Activated naive CD8-positive, alpha-beta T cell treated with anti-CD3 and anti-CD28 coated beads, Interleukin-2, amount 10 ng/mL, durations not matched to agents 7 days and 5 days (primary cell): ENCODE measurements around the gene OSTN. TPM values are rescaled to one million over a fixed set of nuclear protein-coding genes. Genes with fewer than 3 reads are reported as not detected.
"Not testable (repeated sequence)": the region's sequence is repeated elsewhere in the genome, so short reads cannot be mapped to it uniquely, and the experiment has no call there.

ENCODE experiments used
- ATAC-seq: fragments of 150-1000 bp; cut with Tn5 transposase; one replicate; pipeline ENCODE4 v1.10.0; 2021; ENCODE audit warnings: low read depth, moderate library complexity
- POLR2A ChIA-PET: fragments of 350-600 bp; sonication (Branson Sonifier 250); formaldehyde crosslinking; loops from one replicate; lab custom pipeline; 2021; ENCODE audit warnings: antibody characterized with exemption; lab: Charles Lee
- DNase-seq: peaks from one replicate; pipeline ENCODE4 v3.0.0; 2021
- H3K27ac Mint-ChIP-seq: one replicate; pipeline ENCODE4 v1.8.0; 2022; ENCODE audit warnings: mild to moderate bottlenecking, mixed read lengths
- H3K27me3 Mint-ChIP-seq: one replicate; pipeline ENCODE4 v1.8.0; 2022; ENCODE audit warnings: mild to moderate bottlenecking, moderate library complexity, mixed read lengths
- H3K36me3 Mint-ChIP-seq: one replicate; pipeline ENCODE4 v1.8.0; 2021; ENCODE audit warnings: mild to moderate bottlenecking, mixed read lengths
- H3K4me1 Mint-ChIP-seq: one replicate; pipeline ENCODE4 v1.8.0; 2021; ENCODE audit warnings: mixed read lengths
- H3K4me3 Mint-ChIP-seq: one replicate; pipeline ENCODE4 v1.8.0; 2022; ENCODE audit warnings: mild to moderate bottlenecking, moderate library complexity, mixed read lengths
- H3K9me3 Mint-ChIP-seq: one replicate; pipeline ENCODE4 v1.8.0; 2021; ENCODE audit warnings: mixed read lengths
- total RNA-seq, 2 experiments: library from RNA; stranded (reverse); gene quantifications; one replicate each; pipeline ENCODE4 v1.2.3, GENCODE V29; 2021

OSTN gene
- total RNA-seq = not detected

- Mint-ChIP-seq H3K9me3 (no peaks in the 10 kb centered on the region), H3K27ac (no peak within 1 kb of the TSS), H3K4me1 (no peaks in the 10 kb centered on the region), H3K36me3 (no peaks in the 10 kb centered on the region), H3K4me3 (no peak within 1 kb of the TSS), H3K27me3 (no peaks in the 10 kb centered on the region)
- POLR2A ChIA-PET = no interaction called here
- ATAC-seq (no peak), DNase-seq (no peak)
These were observed at the start of gene OSTN for GRCh38 chr3:191198932-191199331. TSS of gene OSTN (plus strand) at chr3:191199241. CDS start at chr3:191212533, 13,292 bp downstream.

GRCh38 chr3:191151653-191152052 lies 47.4 kb upstream of the OSTN start:
- ATAC-seq (no peak), DNase-seq (no peak)
- H3K27me3 Mint-ChIP-seq = no peaks in the 10 kb centered on the region
- no peak overlapping the region for H3K4me3 Mint-ChIP-seq
- H3K27ac Mint-ChIP-seq = no peak overlapping the region
- POLR2A ChIA-PET = no interaction called here
- H3K36me3 Mint-ChIP-seq = no peaks in the 10 kb centered on the region
- no peaks in the 10 kb centered on the region for H3K4me1 Mint-ChIP-seq
- H3K9me3 Mint-ChIP-seq = peaks cover 3% of the 10 kb centered on the region

- POLR2A ChIA-PET = no interaction called here
- no peak overlapping the region for H3K27ac Mint-ChIP-seq
- H3K4me3 Mint-ChIP-seq = no peak overlapping the region
- no peaks in the 10 kb centered on the region for H3K36me3 Mint-ChIP-seq
- H3K9me3 Mint-ChIP-seq = peaks cover 3% of the 10 kb centered on the region
- no peaks in the 10 kb centered on the region for H3K4me1 Mint-ChIP-seq
- no peak for ATAC-seq
- no peak for DNase-seq
- no peaks in the 10 kb centered on the region for H3K27me3 Mint-ChIP-seq
These were observed 44.2 kb upstream of the OSTN start for GRCh38 chr3:191154827-191155226.

- no peaks in the 10 kb centered on the region for H3K36me3 Mint-ChIP-seq
- peaks cover 5% of the 10 kb centered on the region for H3K9me3 Mint-ChIP-seq
- H3K4me1 Mint-ChIP-seq = no peaks in the 10 kb centered on the region
- ATAC-seq (no peak), DNase-seq (no peak)
- no peaks in the 10 kb centered on the region for H3K27me3 Mint-ChIP-seq
- no peak overlapping the region for H3K27ac Mint-ChIP-seq
- POLR2A ChIA-PET = no interaction called here
- H3K4me3 Mint-ChIP-seq = no peak overlapping the region
These were observed 40.8 kb upstream of the OSTN start for GRCh38 chr3:191158247-191158646.

- H3K9me3 Mint-ChIP-seq = peaks cover 5% of the 10 kb centered on the region
- no peak overlapping the region for H3K4me3 Mint-ChIP-seq
- H3K27ac Mint-ChIP-seq = no peak overlapping the region
- POLR2A ChIA-PET = no interaction called here
- ATAC-seq (no peak), DNase-seq (no peak)
- no peaks in the 10 kb centered on the region for H3K27me3 Mint-ChIP-seq
- no peaks in the 10 kb centered on the region for H3K4me1 Mint-ChIP-seq
- no peaks in the 10 kb centered on the region for H3K36me3 Mint-ChIP-seq
These were observed 40.2 kb upstream of the OSTN start for GRCh38 chr3:191158815-191159214.

- DNase-seq (no peak), ATAC-seq (no peak)
- POLR2A ChIA-PET = no interaction called here
- Mint-ChIP-seq H3K27ac (no peak overlapping the region), H3K9me3 (peaks cover 7% of the 10 kb centered on the region), H3K36me3 (no peaks in the 10 kb centered on the region), H3K4me3 (no peak overlapping the region), H3K4me1 (no peaks in the 10 kb centered on the region), H3K27me3 (no peaks in the 10 kb centered on the region)
These were observed 33.2 kb upstream of the OSTN start for GRCh38 chr3:191165802-191166201.

- H3K4me3 Mint-ChIP-seq = no peak overlapping the region
- POLR2A ChIA-PET = no interaction called here
- no peaks in the 10 kb centered on the region for H3K27me3 Mint-ChIP-seq
- H3K27ac Mint-ChIP-seq = no peak overlapping the region
- no peak for DNase-seq
- no peak for ATAC-seq
- H3K9me3 Mint-ChIP-seq = peaks cover 7% of the 10 kb centered on the region
- H3K36me3 Mint-ChIP-seq = no peaks in the 10 kb centered on the region
- no peaks in the 10 kb centered on the region for H3K4me1 Mint-ChIP-seq
These were observed 32.7 kb upstream of the OSTN start for GRCh38 chr3:191166368-191166767.

GRCh38 chr3:191169566-191169965 lies 29.5 kb upstream of the OSTN start:
- Mint-ChIP-seq H3K36me3 (no peaks in the 10 kb centered on the region), H3K4me1 (no peaks in the 10 kb centered on the region), H3K9me3 (peaks cover 6% of the 10 kb centered on the region), H3K27me3 (no peaks in the 10 kb centered on the region), H3K27ac (no peak overlapping the region), H3K4me3 (no peak overlapping the region)
- POLR2A ChIA-PET = no interaction called here
- no peak for ATAC-seq
- DNase-seq = no peak

GRCh38 chr3:191170097-191170496 lies 28.9 kb upstream of the OSTN start:
- no peak for ATAC-seq
- Mint-ChIP-seq H3K27ac (no peak overlapping the region), H3K9me3 (peaks cover 6% of the 10 kb centered on the region), H3K4me1 (no peaks in the 10 kb centered on the region), H3K4me3 (no peak overlapping the region), H3K27me3 (no peaks in the 10 kb centered on the region), H3K36me3 (no peaks in the 10 kb centered on the region)
- no peak for DNase-seq
- POLR2A ChIA-PET = no interaction called here

- DNase-seq = no peak
- Mint-ChIP-seq H3K4me1 (no peaks in the 10 kb centered on the region), H3K36me3 (no peaks in the 10 kb centered on the region), H3K27ac (no peak overlapping the region), H3K9me3 (peaks cover 2% of the 10 kb centered on the region), H3K4me3 (no peak overlapping the region), H3K27me3 (no peaks in the 10 kb centered on the region)
- POLR2A ChIA-PET = no interaction called here
- no peak for ATAC-seq
These were observed 23.9 kb upstream of the OSTN start for GRCh38 chr3:191175102-191175501.

GRCh38 chr3:191176038-191176785 lies 22.8 kb upstream of the OSTN start:
- no peaks in the 10 kb centered on the region for H3K36me3 Mint-ChIP-seq
- POLR2A ChIA-PET = no interaction called here

GRCh38 chr3:191185382-191185781 lies 13.7 kb upstream of the OSTN start:
- H3K9me3 Mint-ChIP-seq, DNase-seq, H3K27me3 Mint-ChIP-seq, H3K4me3 Mint-ChIP-seq, ATAC-seq, H3K4me1 Mint-ChIP-seq, H3K36me3 Mint-ChIP-seq, POLR2A ChIA-PET, H3K27ac Mint-ChIP-seq: not testable (repeated sequence)

More at GRCh38 chr3:191176038-191176785, 22.8 kb upstream of the OSTN start:
- DNase-seq (no peak), ATAC-seq (no peak)
- H3K27me3 Mint-ChIP-seq = no peaks in the 10 kb centered on the region
- peaks cover 2% of the 10 kb centered on the region for H3K9me3 Mint-ChIP-seq
- H3K4me1 Mint-ChIP-seq = no peaks in the 10 kb centered on the region
- no peak overlapping the region for H3K4me3 Mint-ChIP-seq
- no peak overlapping the region for H3K27ac Mint-ChIP-seq

GRCh38 chr3:191188246-191188645 lies 10.8 kb upstream of the OSTN start:
- POLR2A ChIA-PET, H3K4me3 Mint-ChIP-seq, H3K27ac Mint-ChIP-seq, H3K27me3 Mint-ChIP-seq, H3K4me1 Mint-ChIP-seq, DNase-seq, H3K36me3 Mint-ChIP-seq, ATAC-seq, H3K9me3 Mint-ChIP-seq: not testable (repeated sequence)

- ATAC-seq, H3K4me1 Mint-ChIP-seq, DNase-seq, H3K9me3 Mint-ChIP-seq, POLR2A ChIA-PET, H3K27ac Mint-ChIP-seq, H3K27me3 Mint-ChIP-seq, H3K4me3 Mint-ChIP-seq, H3K36me3 Mint-ChIP-seq: not testable (repeated sequence)
These were observed 6.8 kb upstream of the OSTN start for GRCh38 chr3:191192270-191192669.
